Measurements from ENCODE around the gene REX1BD.

- TF ChIP-seq, protein P1, sequence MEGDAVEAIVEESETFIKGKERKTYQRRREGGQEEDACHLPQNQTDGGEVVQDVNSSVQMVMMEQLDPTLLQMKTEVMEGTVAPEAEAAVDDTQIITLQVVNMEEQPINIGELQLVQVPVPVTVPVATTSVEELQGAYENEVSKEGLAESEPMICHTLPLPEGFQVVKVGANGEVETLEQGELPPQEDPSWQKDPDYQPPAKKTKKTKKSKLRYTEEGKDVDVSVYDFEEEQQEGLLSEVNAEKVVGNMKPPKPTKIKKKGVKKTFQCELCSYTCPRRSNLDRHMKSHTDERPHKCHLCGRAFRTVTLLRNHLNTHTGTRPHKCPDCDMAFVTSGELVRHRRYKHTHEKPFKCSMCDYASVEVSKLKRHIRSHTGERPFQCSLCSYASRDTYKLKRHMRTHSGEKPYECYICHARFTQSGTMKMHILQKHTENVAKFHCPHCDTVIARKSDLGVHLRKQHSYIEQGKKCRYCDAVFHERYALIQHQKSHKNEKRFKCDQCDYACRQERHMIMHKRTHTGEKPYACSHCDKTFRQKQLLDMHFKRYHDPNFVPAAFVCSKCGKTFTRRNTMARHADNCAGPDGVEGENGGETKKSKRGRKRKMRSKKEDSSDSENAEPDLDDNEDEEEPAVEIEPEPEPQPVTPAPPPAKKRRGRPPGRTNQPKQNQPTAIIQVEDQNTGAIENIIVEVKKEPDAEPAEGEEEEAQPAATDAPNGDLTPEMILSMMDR (IDR thresholded peaks at IDR 0.05): no peak
- TF ChIP-seq POLR2A (IDR thresholded peaks at IDR 0.05): no peak
Observed at GRCh38 chr19:18612051-18612771, 23.6 kb downstream of the REX1BD start.
